ENCODE results near the gene JAZF1. TPM values are rescaled to one million over a fixed set of nuclear protein-coding genes. Genes with fewer than 3 reads are reported as not detected.

JAZF1 gene
- total RNA-seq, 1 experiment from 2014 or later, result 0.95 TPM

DNA sequence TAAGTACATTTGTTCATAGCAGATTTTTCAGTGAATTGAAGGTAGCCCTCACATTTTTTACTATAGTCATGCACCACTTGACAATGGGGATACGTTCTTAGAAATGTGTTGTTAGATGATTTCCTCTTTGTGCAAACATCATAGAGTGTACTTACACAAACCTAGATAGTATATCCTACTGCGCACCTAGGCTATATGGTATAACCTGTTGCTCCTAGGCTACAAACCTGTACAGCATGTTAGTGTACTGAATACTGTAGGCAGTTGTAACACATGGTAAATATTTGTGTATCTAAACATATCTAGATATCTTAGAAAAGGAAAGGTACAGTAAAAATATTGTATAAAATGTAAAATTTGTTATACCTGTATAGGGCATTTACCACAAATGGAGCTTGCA, 399.4 kb downstream of the JAZF1 start:
- Mint-ChIP-seq H3K27me3 (ENCODE audit: insufficient read depth, unreplicated experiment) (no peaks in the 10 kb centered on the region), H3K4me1 (ENCODE audit: low read depth, unreplicated experiment) (peaks cover 6% of the 10 kb centered on the region), H3K36me3 (ENCODE audit: insufficient read depth, unreplicated experiment) (peaks cover 6% of the 10 kb centered on the region), H3K9me3 (ENCODE audit: unreplicated experiment) (no peaks in the 10 kb centered on the region), H3K4me3 (ENCODE audit: unreplicated experiment) (no peak overlapping the region), H3K27ac (ENCODE audit: unreplicated experiment) (no peak overlapping the region)
- Histone ChIP-seq H3K9me3 (no peaks in the 10 kb centered on the region), H3K4me3 (ENCODE audit: low read depth, low read length) (no peak overlapping the region), H3K4me1 (peaks cover 7% of the 10 kb centered on the region; the same call in 1 of the 2 replicates), H3K27me3 (replicated peaks; ENCODE audit: control insufficient read depth, insufficient read depth, low read length) (no peaks in the 10 kb centered on the region), H3K36me3 (ENCODE audit: control insufficient read depth, insufficient read depth, low read length) (peaks cover 2% of the 10 kb centered on the region; the same call in 1 of the 2 replicates)
- ChIA-PET CTCF (no interaction called here), POLR2A (no interaction called here)
- no peak for DNase-seq
- no TSS peak for BruUV-seq (replicated peaks)
- intact Hi-C loops (cut with micrococcal nuclease; ENCODE audit: unreplicated experiment), result loop anchor here (5.0 kb wide), 1 partner anchor 584 kb away; no protein-coding TSS in a partner anchor
- TF ChIP-seq, protein P1, sequence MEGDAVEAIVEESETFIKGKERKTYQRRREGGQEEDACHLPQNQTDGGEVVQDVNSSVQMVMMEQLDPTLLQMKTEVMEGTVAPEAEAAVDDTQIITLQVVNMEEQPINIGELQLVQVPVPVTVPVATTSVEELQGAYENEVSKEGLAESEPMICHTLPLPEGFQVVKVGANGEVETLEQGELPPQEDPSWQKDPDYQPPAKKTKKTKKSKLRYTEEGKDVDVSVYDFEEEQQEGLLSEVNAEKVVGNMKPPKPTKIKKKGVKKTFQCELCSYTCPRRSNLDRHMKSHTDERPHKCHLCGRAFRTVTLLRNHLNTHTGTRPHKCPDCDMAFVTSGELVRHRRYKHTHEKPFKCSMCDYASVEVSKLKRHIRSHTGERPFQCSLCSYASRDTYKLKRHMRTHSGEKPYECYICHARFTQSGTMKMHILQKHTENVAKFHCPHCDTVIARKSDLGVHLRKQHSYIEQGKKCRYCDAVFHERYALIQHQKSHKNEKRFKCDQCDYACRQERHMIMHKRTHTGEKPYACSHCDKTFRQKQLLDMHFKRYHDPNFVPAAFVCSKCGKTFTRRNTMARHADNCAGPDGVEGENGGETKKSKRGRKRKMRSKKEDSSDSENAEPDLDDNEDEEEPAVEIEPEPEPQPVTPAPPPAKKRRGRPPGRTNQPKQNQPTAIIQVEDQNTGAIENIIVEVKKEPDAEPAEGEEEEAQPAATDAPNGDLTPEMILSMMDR (IDR thresholded peaks at IDR 0.05; ENCODE audit: insufficient read depth in 1 of 2, low read depth in 1 of 2, low read length in 1 of 2, severe bottlenecking in 1 of 2, unreplicated experiment in 1 of 2), result no peak

Other genes with a start within 250 kb of the JAZF1 start
- gene CREB5, start 231.7 kb upstream of the JAZF1 start, total RNA-seq (2022), result 9.1 and 9.2 TPM in 2 replicates